HepG2 (cell line): ENCODE data around the gene PBX2. TPM values are rescaled to one million over a fixed set of nuclear protein-coding genes. Genes with fewer than 3 reads are reported as not detected.

Source experiments
- ATF5 ChIP-seq: sonication (generic); formaldehyde crosslinking; IDR thresholded peaks from 2 replicates; pipeline ENCODE4 v1.4.0; 2020; ENCODE audit warnings: mild to moderate bottlenecking, low read depth, missing genetic modification reagents
- KDM4B ChIP-seq: sonication (generic); formaldehyde crosslinking; IDR thresholded peaks from 2 replicates; pipeline ENCODE4 v1.4.0; 2020; ENCODE audit warnings: missing genetic modification reagents
- MTF1 ChIP-seq: sonication (generic); formaldehyde crosslinking; IDR thresholded peaks from 2 replicates; pipeline ENCODE4 v1.5.0; 2020; ENCODE audit warnings: missing genetic modification reagents
- PREB ChIP-seq: sonication (generic); formaldehyde crosslinking; IDR thresholded peaks from 2 replicates; pipeline ENCODE4 v1.4.0; 2020; ENCODE audit warnings: missing genetic modification reagents
- REL ChIP-seq: sonication (generic); formaldehyde crosslinking; conservative IDR thresholded peaks from 2 replicates; pipeline ENCODE4 v1.8.0; 2022; ENCODE audit warnings: mild to moderate bottlenecking, missing genetic modification reagents, moderate library complexity
- RXRA ChIP-seq: sonication (generic); formaldehyde crosslinking; IDR thresholded peaks from 2 replicates; pipeline ENCODE4 v1.5.1; 2020; ENCODE audit warnings: missing genetic modification reagents
- SALL1 ChIP-seq: sonication (generic); formaldehyde crosslinking; IDR thresholded peaks from 2 replicates; pipeline ENCODE4 v1.8.0; 2022; ENCODE audit warnings: mild to moderate bottlenecking, missing genetic modification reagents
- SNAPC5 ChIP-seq: sonication (generic); formaldehyde crosslinking; IDR thresholded peaks from 2 replicates; pipeline ENCODE4 v1.8.1; 2023; ENCODE audit warnings: mild to moderate bottlenecking, missing genetic modification reagents, borderline replicate concordance
- TAF1 ChIP-seq: sonication (generic); formaldehyde crosslinking; IDR thresholded peaks from 2 replicates; pipeline ENCODE4 v1.4.0; 2020; ENCODE audit warnings: missing genetic modification reagents
- TFDP1 ChIP-seq: IDR thresholded peaks from 2 replicates; pipeline ENCODE4 v1.6.1; 2016; ENCODE audit warnings: missing compliant biosample characterization, missing genetic modification reagents, borderline replicate concordance
- WIZ ChIP-seq: sonication (generic); formaldehyde crosslinking; IDR thresholded peaks from 2 replicates; pipeline ENCODE4 v1.5.1; 2020; ENCODE audit warnings: mild to moderate bottlenecking, missing genetic modification reagents
- XRCC5 ChIP-seq: fragments of 200-400 bp; formaldehyde crosslinking; optimal IDR thresholded peaks from 2 replicates; pipeline ENCODE3; 2017; ENCODE audit warnings: mild to moderate bottlenecking, low read length
- ZBTB21 ChIP-seq: sonication (generic); formaldehyde crosslinking; IDR thresholded peaks from 2 replicates; pipeline ENCODE4 v1.4.0; 2020; ENCODE audit warnings: missing genetic modification reagents
- ZBTB8A ChIP-seq: sonication (generic); formaldehyde crosslinking; IDR thresholded peaks from 2 replicates; pipeline ENCODE4 v1.4.0; 2020; ENCODE audit warnings: mild to moderate bottlenecking, low read depth, missing genetic modification reagents, borderline replicate concordance
- ZHX1 ChIP-seq: sonication (generic); formaldehyde crosslinking; IDR thresholded peaks from 2 replicates; pipeline ENCODE4 v1.8.1; 2022; ENCODE audit warnings: low read depth, mild to moderate bottlenecking, missing genetic modification reagents
- ZNF12 ChIP-seq: sonication (generic); formaldehyde crosslinking; IDR thresholded peaks from 2 replicates; pipeline ENCODE4 v1.5.0; 2020; ENCODE audit warnings: missing genetic modification reagents
- ZNF503 ChIP-seq: sonication (generic); formaldehyde crosslinking; IDR thresholded peaks from 2 replicates; pipeline ENCODE4 v1.4.0; 2020; ENCODE audit warnings: missing genetic modification reagents
- ZNF512B ChIP-seq: sonication (generic); formaldehyde crosslinking; IDR thresholded peaks from 2 replicates; pipeline ENCODE4 v1.5.1; 2020; ENCODE audit warnings: missing genetic modification reagents, mild to moderate bottlenecking, borderline replicate concordance
- ZNF773 ChIP-seq: sonication (generic); formaldehyde crosslinking; IDR thresholded peaks from 2 replicates; pipeline ENCODE4 v1.4.0; 2020; ENCODE audit warnings: missing genetic modification reagents, borderline replicate concordance
- ZNF775 ChIP-seq: sonication (generic); formaldehyde crosslinking; IDR thresholded peaks from 2 replicates; pipeline ENCODE4 v1.4.0; 2020; ENCODE audit warnings: missing genetic modification reagents, mild to moderate bottlenecking, moderate library complexity, borderline replicate concordance
- polyA plus RNA-seq, 8 experiments: library from polyadenylated mRNA; depleted of rRNA in 3 of 8; stranded (reverse) in 7 of 8; unstranded in 1 of 8; fragments of >200 nt; fragmentation: Illumina TruSeq in 4 of 8; extraction: Trizol in 4 of 8; gene quantifications; 2 replicates each; pipeline versions ENCODE4 v1.2.1 to v1.2.3, GENCODE V29; 2011 to 2016; ENCODE audit warnings: low read depth in 4 of 8, missing spikeins in 1 of 8, mixed read lengths in 1 of 8; ENCODE audit not compliant: insufficient read depth in 1 of 8
- total RNA-seq, 5 experiments: library from RNA; depleted of rRNA; stranded (reverse); fragments of >200 nt; fragmentation: Illumina TruSeq; extraction: Trizol; gene quantifications; 2 replicates each; pipeline ENCODE4 v1.2.3, GENCODE V29; 2016; ENCODE audit warnings: low read depth in 1 of 5

PBX2 gene
- total and polyA plus RNA-seq, 2 of the 13 experiments (the other 11 are each of a cell fraction or from before 2014, with no cell fraction given): 42.3 to 77.8 TPM

- no peak for TF ChIP-seq ZHX1 (CRISPR knock-in tag)
- 0 out of 2 replicates have a peak, but pooled peaks have one; percentile 27 for TF ChIP-seq ATF5 (CRISPR knock-in tag)
- no peak for TF ChIP-seq PREB (CRISPR knock-in tag)
- no peak for TF ChIP-seq ZNF773 (CRISPR knock-in tag)
- TF ChIP-seq WIZ (CRISPR knock-in tag): peak; percentile 41; the same call in 1 of the 2 replicates
- TF ChIP-seq ZBTB21 (CRISPR knock-in tag): no peak
- no peak for TF ChIP-seq KDM4B
- TF ChIP-seq ZNF12 (CRISPR knock-in tag): no peak
- TF ChIP-seq SNAPC5 (CRISPR knock-in tag): 0 out of 2 replicates have a peak, but pooled peaks have one; percentile 11
- no peak for TF ChIP-seq XRCC5
- no peak for TF ChIP-seq ZNF775 (CRISPR knock-in tag)
- no peak for TF ChIP-seq RXRA
- no peak for TF ChIP-seq TFDP1 (CRISPR knock-in tag)
- no peak for TF ChIP-seq ZNF503 (CRISPR knock-in tag)
- TF ChIP-seq MTF1 (CRISPR knock-in tag): no peak
- no peak for TF ChIP-seq TAF1 (CRISPR knock-in tag)
- 0 out of 2 replicates have a peak, but pooled peaks have one; percentile 5 for TF ChIP-seq REL
- no peak for TF ChIP-seq SALL1
- TF ChIP-seq ZBTB8A (CRISPR knock-in tag): 0 out of 2 replicates have a peak, but pooled peaks have one; percentile 11
- no peak; the same call in 1 of the 2 replicates for TF ChIP-seq ZNF512B (CRISPR knock-in tag)
Measured at GRCh38 chr6:32175322-32175710, 14.7 kb downstream of the PBX2 start (continued).
